Breast epithelium (tissue), 4 donors: ENCODE results near the gene OSBPL5. TPM values are rescaled to one million over a fixed set of nuclear protein-coding genes. Genes with fewer than 3 reads are reported as not detected.
A peak's percentile ranks its signal among the peaks of the same experiment; 100 is the strongest.

Source experiments
- DNase-seq, 2 donors: peaks; one replicate each; pipeline ENCODE4 v3.0.0-alpha.2; 2019; ENCODE audit warnings: low spot score in 2 of 2
- H3K27ac ChIP-seq, 2 donors: fragments of 200-600 bp; sonication (generic) in 1 of 2; one replicate each; pipeline ENCODE4 v1.5.1; 2016 to 2019; ENCODE audit warnings: mild to moderate bottlenecking in 1 of 2
- H3K27me3 ChIP-seq, 2 donors: fragments of 200-600 bp; sonication (generic) in 1 of 2; one replicate each; pipeline versions ENCODE4 v1.5.1 to v1.6.0; 2017 to 2019; ENCODE audit warnings: control low read depth in 1 of 2, mild to moderate bottlenecking in 1 of 2
- H3K36me3 ChIP-seq: fragments of 200-600 bp; one replicate; pipeline ENCODE4 v1.5.1; 2019
- H3K4me1 ChIP-seq, 2 donors: fragments of 200-600 bp; sonication (generic); one replicate each; pipeline ENCODE4 v1.5.1; 2016 to 2019; ENCODE audit warnings: control low read depth in 1 of 2
- H3K4me3 ChIP-seq, 3 donors: fragments of 200-600 bp; sonication (generic); 1 replicate in 2 of 3; 2 replicates in 1 of 3; pipeline ENCODE4 v1.5.1; 2016 to 2019; ENCODE audit warnings: mild to moderate bottlenecking in 3 of 3, moderate library complexity in 2 of 3
- H3K9me3 ChIP-seq, 2 donors: fragments of 200-600 bp; sonication (generic) in 1 of 2; one replicate each; pipeline ENCODE4 v1.5.1; 2016 to 2019; ENCODE audit warnings: control low read depth in 1 of 2
- CTCF ChIP-seq, 3 donors: fragments of 450-650 bp; IDR thresholded peaks; one replicate each; pipeline ENCODE4 v1.5.1; 2016 to 2017; ENCODE audit warnings: antibody characterized with exemption in 3 of 3, mild to moderate bottlenecking in 3 of 3, moderate library complexity in 3 of 3
- POLR2A ChIP-seq: fragments of 450-650 bp; IDR thresholded peaks from one replicate; pipeline ENCODE4 v1.6.1; 2016; ENCODE audit warnings: antibody characterized with exemption, mild to moderate bottlenecking, moderate library complexity
- POLR2AphosphoS5 ChIP-seq, 3 donors: sonication (generic); formaldehyde crosslinking; IDR thresholded peaks; one replicate each; pipeline ENCODE4 v1.6.1; 2017; ENCODE audit warnings: antibody characterized with exemption in 3 of 3
- intact Hi-C: fragments of 100-400 bp; cut with DNase I; formaldehyde crosslinking; loops from one replicate; pipeline ENCODE4 v1.15.1; 2023; ENCODE audit warnings: low total_unique reads
- total RNA-seq, 3 donors: library from RNA; depleted of rRNA; stranded (reverse); fragments of >200 nt; gene quantifications; one replicate each; pipeline ENCODE4 v1.1.0, GENCODE V29; 2016

The OSBPL5 gene
- total RNA-seq, 3 donors from 2014 or later = 25.3 to 64.2 (median 27.8) TPM

DNA sequence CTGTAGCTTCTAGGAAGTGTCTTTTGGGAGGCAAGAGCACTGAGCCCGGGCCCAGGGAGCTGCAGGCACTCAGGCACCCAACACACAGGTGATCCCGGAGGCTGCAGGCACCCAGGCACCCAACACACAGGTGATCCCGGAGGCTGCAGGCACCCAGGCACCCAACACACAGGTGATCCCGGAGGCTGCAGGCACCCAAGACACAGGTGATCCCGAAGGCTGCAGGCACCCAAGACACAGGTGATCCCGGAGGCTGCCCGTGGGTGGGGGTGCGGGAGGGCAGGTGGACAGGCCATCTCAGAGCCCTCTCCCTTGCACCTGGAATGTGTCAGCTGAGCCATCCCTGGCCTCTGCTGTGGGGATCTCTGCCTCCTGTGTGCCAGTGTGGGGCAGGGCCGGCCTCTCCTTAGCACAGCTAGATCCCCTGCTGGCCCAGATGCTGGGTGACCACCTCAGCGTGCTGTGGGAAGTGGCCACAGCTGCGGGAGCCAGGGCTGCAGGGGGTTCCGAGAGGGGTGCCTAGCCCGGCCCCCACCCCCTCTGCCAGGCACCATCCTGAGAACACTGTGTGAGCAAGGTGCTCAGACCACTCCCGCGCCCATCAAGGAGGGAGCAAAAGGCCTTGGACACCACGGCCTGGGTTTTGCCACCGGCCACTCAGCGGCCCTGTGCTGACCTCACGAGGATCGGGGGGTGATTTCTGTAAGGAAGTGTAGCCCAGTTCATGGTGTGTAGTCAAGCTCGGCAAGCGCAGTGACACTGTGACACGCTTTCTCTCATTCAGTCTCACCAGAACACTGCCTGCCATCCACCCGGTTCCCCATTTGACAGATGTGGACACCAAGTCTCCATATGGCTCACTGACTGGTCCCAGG lies 39.3 kb upstream of the OSBPL5 start:
- Histone ChIP-seq H3K4me3 (no peak overlapping the region), H3K4me1 (no peaks in the 10 kb centered on the region), H3K9me3 (no peaks in the 10 kb centered on the region), H3K27me3 (peaks cover 0 to 35% of the 10 kb centered on the region in 2 donors), H3K36me3 (no peaks in the 10 kb centered on the region), H3K27ac (no peak overlapping the region)
- intact Hi-C loops = no loop called here
- DNase-seq = no peak
- TF ChIP-seq CTCF (IDR thresholded peaks at IDR 0.05) (no peak), POLR2A (no peak), POLR2AphosphoS5 (IDR thresholded peaks at IDR 0.05) (no peak)

DNA sequence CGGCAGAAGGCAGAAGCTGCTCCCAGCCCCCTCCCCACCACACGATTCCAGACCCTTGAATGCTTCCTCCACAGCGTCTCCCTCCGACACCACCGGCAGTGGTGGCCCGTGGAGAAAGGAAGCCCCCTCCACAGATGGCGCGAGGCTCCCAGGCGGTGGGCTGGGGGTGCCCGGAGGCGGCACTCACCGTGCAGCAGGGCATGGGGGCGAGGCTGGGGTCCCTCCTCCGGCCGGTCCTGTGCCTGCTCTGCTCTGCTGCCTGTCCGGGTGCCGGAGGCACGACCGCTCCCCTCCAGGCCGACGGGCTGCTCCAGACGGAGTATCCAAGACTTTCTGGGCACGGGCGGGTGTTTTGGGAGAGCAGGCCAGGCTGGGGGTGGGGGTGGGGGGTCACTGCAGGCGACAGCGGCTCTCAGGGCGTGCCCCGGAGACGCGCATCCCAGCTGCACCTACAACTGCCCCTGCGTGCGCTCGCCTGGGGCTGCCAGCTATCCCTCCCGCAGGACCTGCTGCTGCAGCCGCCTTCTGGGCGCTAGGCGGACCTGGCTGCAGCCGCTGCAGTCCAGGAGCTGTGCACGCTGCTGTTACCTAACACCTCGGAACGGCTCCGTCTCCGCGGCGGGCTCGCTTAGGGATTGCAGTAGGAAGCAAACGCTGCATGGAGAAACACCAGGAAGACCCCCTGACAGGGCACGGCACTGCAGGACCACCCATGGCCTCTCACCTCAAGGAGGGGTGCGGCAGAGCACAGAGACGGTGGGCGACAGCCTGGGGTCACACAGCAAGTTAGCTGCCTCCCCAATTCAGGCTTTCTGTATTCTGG lies 38.3 kb upstream of the OSBPL5 start:
- Histone ChIP-seq H3K27me3 (peaks cover 0 to 35% of the 10 kb centered on the region in 2 donors), H3K27ac (no peak overlapping the region), H3K4me1 (no peaks in the 10 kb centered on the region), H3K9me3 (no peaks in the 10 kb centered on the region), H3K36me3 (no peaks in the 10 kb centered on the region), H3K4me3 (peak overlapping the region in 2 of 3 donors; percentile 4 to 51)
- intact Hi-C loops = no loop called here
- TF ChIP-seq POLR2AphosphoS5 (IDR thresholded peaks at IDR 0.05) (no peak), POLR2A (no peak), CTCF (IDR thresholded peaks at IDR 0.05) (no peak)
- no peak for DNase-seq

- Histone ChIP-seq H3K9me3 (no peaks in the 10 kb centered on the region), H3K27me3 (peaks cover 0 to 35% of the 10 kb centered on the region in 2 donors), H3K4me1 (no peaks in the 10 kb centered on the region), H3K4me3 (peak overlapping the region in 1 of 3 donors; percentile 51), H3K27ac (no peak overlapping the region), H3K36me3 (no peaks in the 10 kb centered on the region)
- TF ChIP-seq POLR2A = no peak
- TF ChIP-seq CTCF (IDR thresholded peaks at IDR 0.05) = no peak
- TF ChIP-seq POLR2AphosphoS5 (IDR thresholded peaks at IDR 0.05) = no peak
- DNase-seq = no peak
- intact Hi-C loops = no loop called here
Measured at GRCh38 chr11:3202759-3203158, 37.6 kb upstream of the OSBPL5 start.

DNA sequence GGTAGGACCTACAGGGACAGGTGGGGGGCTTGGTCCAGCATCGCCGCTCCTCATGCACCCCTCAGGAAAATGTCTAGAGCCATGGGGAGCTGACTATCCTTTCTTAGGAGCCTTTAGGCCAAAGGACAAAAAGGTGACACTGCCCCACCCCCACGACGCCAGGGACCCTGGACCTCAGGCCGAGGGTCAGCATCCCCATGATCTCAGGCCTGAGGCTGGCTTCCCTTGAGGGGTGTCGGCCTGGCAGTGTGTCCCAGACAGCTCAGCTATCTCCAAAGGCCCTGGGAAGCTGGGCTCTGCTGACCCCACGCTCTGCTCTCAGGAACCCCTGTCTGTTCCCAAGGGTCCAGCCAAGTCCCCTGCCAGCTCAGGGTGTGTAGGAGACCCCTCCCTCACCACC lies 37.2 kb upstream of the OSBPL5 start:
- no peak for TF ChIP-seq CTCF (IDR thresholded peaks at IDR 0.05)
- TF ChIP-seq POLR2A = no peak
- no peak for TF ChIP-seq POLR2AphosphoS5 (IDR thresholded peaks at IDR 0.05)
- Histone ChIP-seq H3K27me3 (peaks cover 0 to 35% of the 10 kb centered on the region in 2 donors), H3K4me3 (no peak overlapping the region), H3K27ac (no peak overlapping the region), H3K9me3 (no peaks in the 10 kb centered on the region), H3K4me1 (no peaks in the 10 kb centered on the region), H3K36me3 (no peaks in the 10 kb centered on the region)
- intact Hi-C loops = no loop called here
- no peak for DNase-seq
